KOPT-K1 (cell line): ENCODE measurements around the gene FAT1.

ENCODE experiments used
- H3K27ac ChIP-seq: fragments of 200-600 bp; sonication (generic); 2 replicates; pipeline ENCODE4 v1.5.1; 2016; ENCODE audit warnings: antibody characterized with exemption, mild to moderate bottlenecking, low read depth, low read length; ENCODE audit not compliant: poor library complexity, severe bottlenecking
- H3K36me3 ChIP-seq: fragments of 200-600 bp; sonication (generic); 2 replicates; pipeline ENCODE4 v1.5.1; 2017; ENCODE audit warnings: antibody characterized with exemption, mild to moderate bottlenecking, low read length, moderate library complexity; ENCODE audit not compliant: insufficient read depth
- H3K9me3 ChIP-seq: fragments of 200-600 bp; sonication (generic); 2 replicates; pipeline ENCODE4 v1.5.1; 2017; ENCODE audit warnings: antibody characterized with exemption, low read length, mild to moderate bottlenecking; ENCODE audit not compliant: insufficient read depth, poor library complexity, severe bottlenecking

Gene FAT1

GRCh38 chr4:186719925-186720694 is 3.5 kb downstream of the FAT1 start:
- Histone ChIP-seq H3K36me3 (no peaks in the 10 kb centered on the region; the same call in none of the 2 replicates), H3K9me3 (peaks cover 52% of the 10 kb centered on the region), H3K27ac (no peak overlapping the region)

GRCh38 chr4:186717556-186717955 is 6.1 kb downstream of the FAT1 start:
- no peaks in the 10 kb centered on the region; the same call in none of the 2 replicates for H3K36me3 ChIP-seq
- no peak overlapping the region for H3K27ac ChIP-seq
- peaks cover 66% of the 10 kb centered on the region for H3K9me3 ChIP-seq

GRCh38 chr4:186715077-186715476 is 8.6 kb downstream of the FAT1 start:
- Histone ChIP-seq H3K9me3 (peaks cover 58% of the 10 kb centered on the region), H3K36me3 (peaks cover under 1% of the 10 kb centered on the region; the same call in 1 of the 2 replicates), H3K27ac (no peak overlapping the region)

- Histone ChIP-seq H3K27ac (no peak overlapping the region), H3K9me3 (peaks cover 48% of the 10 kb centered on the region), H3K36me3 (peaks cover 10% of the 10 kb centered on the region)
Observed at GRCh38 chr4:186714006-186714675, 9.5 kb downstream of the FAT1 start.

- Histone ChIP-seq H3K27ac (no peak overlapping the region), H3K36me3 (peaks cover 24% of the 10 kb centered on the region), H3K9me3 (peaks cover 36% of the 10 kb centered on the region)
Observed at GRCh38 chr4:186712690-186713089, 11.0 kb downstream of the FAT1 start.

GRCh38 chr4:186710521-186711119 is 13.0 kb downstream of the FAT1 start:
- H3K9me3 ChIP-seq: peaks cover 18% of the 10 kb centered on the region
- H3K36me3 ChIP-seq: peaks cover 45% of the 10 kb centered on the region
- H3K27ac ChIP-seq: no peak overlapping the region

- H3K27ac ChIP-seq: no peak overlapping the region
- peaks cover 8% of the 10 kb centered on the region for H3K9me3 ChIP-seq
- H3K36me3 ChIP-seq: peaks cover 52% of the 10 kb centered on the region
Observed at GRCh38 chr4:186709517-186709916, 14.1 kb downstream of the FAT1 start.

- H3K9me3 ChIP-seq: no peaks in the 10 kb centered on the region
- H3K27ac ChIP-seq: no peak overlapping the region
- peaks cover 61% of the 10 kb centered on the region for H3K36me3 ChIP-seq
Observed at GRCh38 chr4:186708554-186708953, 15.1 kb downstream of the FAT1 start.

- H3K9me3 ChIP-seq: no peaks in the 10 kb centered on the region
- no peak overlapping the region for H3K27ac ChIP-seq
- peaks cover 67% of the 10 kb centered on the region for H3K36me3 ChIP-seq
Observed at GRCh38 chr4:186707996-186708395, 15.7 kb downstream of the FAT1 start.

- H3K9me3 ChIP-seq: no peaks in the 10 kb centered on the region
- H3K36me3 ChIP-seq: peaks cover 71% of the 10 kb centered on the region
- no peak overlapping the region for H3K27ac ChIP-seq
Observed at GRCh38 chr4:186707574-186707973, 16.1 kb downstream of the FAT1 start.

- Histone ChIP-seq H3K36me3 (peaks cover 80% of the 10 kb centered on the region), H3K27ac (no peak overlapping the region), H3K9me3 (no peaks in the 10 kb centered on the region)
Observed at GRCh38 chr4:186704057-186704456, 19.6 kb downstream of the FAT1 start.

GRCh38 chr4:186703510-186703909 is 20.1 kb downstream of the FAT1 start:
- Histone ChIP-seq H3K9me3 (no peaks in the 10 kb centered on the region), H3K27ac (no peak overlapping the region), H3K36me3 (peaks cover 80% of the 10 kb centered on the region)

GRCh38 chr4:186702940-186703339 is 20.7 kb downstream of the FAT1 start:
- Histone ChIP-seq H3K27ac (no peak overlapping the region), H3K36me3 (peaks cover 80% of the 10 kb centered on the region), H3K9me3 (no peaks in the 10 kb centered on the region)

- no peak overlapping the region for H3K27ac ChIP-seq
- peaks cover 78% of the 10 kb centered on the region for H3K36me3 ChIP-seq
- H3K9me3 ChIP-seq: no peaks in the 10 kb centered on the region
Observed at GRCh38 chr4:186702297-186702696, 21.4 kb downstream of the FAT1 start.

GRCh38 chr4:186701788-186702187 is 21.9 kb downstream of the FAT1 start:
- H3K36me3 ChIP-seq: peaks cover 77% of the 10 kb centered on the region
- no peak overlapping the region for H3K27ac ChIP-seq
- H3K9me3 ChIP-seq: peaks cover 4% of the 10 kb centered on the region
